Right lobe of liver (tissue), 6 donors: ENCODE measurements around the gene CD59. TPM values are rescaled to one million over a fixed set of nuclear protein-coding genes. Genes with fewer than 3 reads are reported as not detected.
A peak's percentile ranks its signal among the peaks of the same experiment; 100 is the strongest.

ENCODE experiments used
- ATAC-seq, 4 donors: fragments of 200-7000 bp; cut with Tn5 transposase; one replicate each; pipeline ENCODE4 v1.9.1; 2020; ENCODE audit warnings: mild to moderate bottlenecking in 4 of 4, moderate library complexity in 4 of 4
- DNase-seq, 3 donors: peaks; one replicate each; pipeline ENCODE4 v3.0.0-alpha.2; 2020
- H3K27ac ChIP-seq, 3 donors: fragments of 200-600 bp; one replicate each; pipeline ENCODE4 v1.8.0; 2022
- H3K27me3 ChIP-seq, 2 donors: fragments of 200-600 bp; one replicate each; pipeline ENCODE4 v1.8.0; 2022
- H3K36me3 ChIP-seq, 4 donors: fragments of 200-600 bp; sonication (generic) in 1 of 4; one replicate each; pipeline versions ENCODE4 v1.5.1 to v1.8.0; 2017 to 2022; ENCODE audit warnings: control low read depth in 1 of 4
- H3K4me1 ChIP-seq, 4 donors: fragments of 200-600 bp; sonication (generic) in 1 of 4; one replicate each; pipeline versions ENCODE4 v1.5.1 to v1.8.0; 2017 to 2022; ENCODE audit warnings: control low read depth in 1 of 4
- H3K4me3 ChIP-seq, 3 donors: fragments of 200-600 bp; one replicate each; pipeline ENCODE4 v1.8.0; 2022
- H3K9me3 ChIP-seq, 4 donors: fragments of 200-600 bp; sonication (generic) in 1 of 4; one replicate each; pipeline versions ENCODE4 v1.5.1 to v1.8.0; 2017 to 2022; ENCODE audit warnings: control low read depth in 1 of 4
- CTCF ChIP-seq, 4 donors: fragments of 200-600 bp in 3 of 4; fragments of 450-650 bp in 1 of 4; IDR thresholded peaks; one replicate each; pipeline versions ENCODE4 v1.5.1 to v1.8.0; 2016 to 2022; ENCODE audit warnings: antibody characterized with exemption in 4 of 4, mild to moderate bottlenecking in 2 of 4
- POLR2A ChIP-seq: fragments of 450-650 bp; IDR thresholded peaks from one replicate; pipeline ENCODE4 v1.6.1; 2017; ENCODE audit warnings: antibody characterized with exemption, mild to moderate bottlenecking
- WGBS: methylation state at CpG from one replicate; pipeline ENCODE4 v1.1.6; 2018; ENCODE audit warnings: low coverage, low lambda C conversion rate; ENCODE audit not compliant: insufficient coverage; ENCODE audit errors: missing lambda C conversion rate; 5-methylcytosine and 5-hydroxymethylcytosine counted together
- intact Hi-C, 2 donors: fragments of 100-400 bp; cut with DNase I; formaldehyde crosslinking; loops; one replicate each; pipeline versions ENCODE4 v1.11.2 to v1.14.1; 2022
- total RNA-seq, 6 experiments: library from RNA; depleted of rRNA in 2 of 6; stranded (reverse); fragments of >200 nt in 2 of 6; fragmentation: NEBNext Ultra II Directional in 3 of 6; extraction: Animal tissue kit (Norgen Biotek cat#: 25700) in 3 of 6; gene quantifications; one replicate each; pipeline versions ENCODE4 v1.1.0 to v1.2.4, GENCODE V29; 2016 to 2023
- donor health status: DM: no; HTN: yes; CAD: no.
- donor health status: DM: no; HTN: no; CAD: no.
- donor health status: DM: no; HTN: no; CAD: no.
- donor health status: DM: no; HTN: yes; CAD: no.
- donor health status: DM: no; HTN: yes; CAD: no.

Gene CD59
- total RNA-seq, 6 experiments from 2014 or later = 145 to 314 (median 197) TPM

- H3K27me3 ChIP-seq = no peaks in the 10 kb centered on the region
- DNase-seq = no peak
- peaks cover 0 to 15% (median 2%) of the 10 kb centered on the region in 4 donors for H3K36me3 ChIP-seq
- H3K9me3 ChIP-seq = no peaks in the 10 kb centered on the region
- H3K27ac ChIP-seq = no peak overlapping the region
- no peak for ATAC-seq
- 96% methylated on average over 3 of the region's 5 CpGs for WGBS
- H3K4me1 ChIP-seq = peaks cover 0 to 11% (median 5%) of the 10 kb centered on the region in 4 donors
- intact Hi-C loops = no loop called here
- TF ChIP-seq CTCF (IDR thresholded peaks at IDR 0.05) (no peak), POLR2A (no peak)
- H3K4me3 ChIP-seq = no peak overlapping the region
Observed at GRCh38 chr11:33743291-33743690, 7.1 kb upstream of the CD59 start.

GRCh38 chr11:33742249-33742851, 6.1 kb upstream of the CD59 start:
- 64% methylated on average over 3 of the region's 3 CpGs for WGBS
- Histone ChIP-seq H3K27me3 (no peaks in the 10 kb centered on the region), H3K9me3 (no peaks in the 10 kb centered on the region), H3K4me3 (no peak overlapping the region), H3K4me1 (peaks cover 0 to 11% (median 5%) of the 10 kb centered on the region in 4 donors), H3K36me3 (peaks cover 0 to 12% (median 2%) of the 10 kb centered on the region in 4 donors), H3K27ac (no peak overlapping the region)
- DNase-seq (no peak), ATAC-seq (peak; percentile 55 to 70 (median 58))
- intact Hi-C loops = no loop called here
- no peak for TF ChIP-seq POLR2A
- TF ChIP-seq CTCF (IDR thresholded peaks at IDR 0.05) = peak; percentile 35 to 56 (median 53)

- intact Hi-C loops = no loop called here
- no peak overlapping the region for H3K4me3 ChIP-seq
- H3K27me3 ChIP-seq = no peaks in the 10 kb centered on the region
- no peaks in the 10 kb centered on the region for H3K9me3 ChIP-seq
- H3K36me3 ChIP-seq = peaks cover 0 to 7% (median 2%) of the 10 kb centered on the region in 4 donors
- ATAC-seq (no peak), DNase-seq (no peak)
- TF ChIP-seq CTCF (IDR thresholded peaks at IDR 0.05) (no peak), POLR2A (no peak)
- WGBS = 85% methylated on average over 7 of the region's 7 CpGs
- peaks cover 0 to 12% (median 5%) of the 10 kb centered on the region in 4 donors for H3K4me1 ChIP-seq
- H3K27ac ChIP-seq = no peak overlapping the region
Observed at GRCh38 chr11:33741806-33742205, 5.6 kb upstream of the CD59 start.

GRCh38 chr11:33737362-33737821, 1.2 kb upstream of the CD59 start:
- Histone ChIP-seq H3K4me3 (no peak overlapping the region), H3K4me1 (peaks cover 0 to 26% (median 4%) of the 10 kb centered on the region in 4 donors), H3K9me3 (no peaks in the 10 kb centered on the region), H3K27me3 (no peaks in the 10 kb centered on the region), H3K36me3 (no peaks in the 10 kb centered on the region), H3K27ac (no peak overlapping the region)
- intact Hi-C loops = no loop called here
- DNase-seq (no peak), ATAC-seq (no peak)
- TF ChIP-seq CTCF (IDR thresholded peaks at IDR 0.05) = no peak
- TF ChIP-seq POLR2A = no peak
- 72% methylated on average over 3 of the region's 3 CpGs for WGBS
